GM06990 (cell line): ENCODE results near the gene NPFFR2.

Experiments used
- DNase-seq: peaks from one replicate; pipeline ENCODE4 v3.0.0-alpha.2; 2011; ENCODE audit not compliant: insufficient read length; ENCODE audit errors: extremely low read depth
- H3K27me3 ChIP-seq: replicated peaks from 2 replicates; pipeline ENCODE4 v1.6.0; 2011; ENCODE audit warnings: low read length; ENCODE audit not compliant: control insufficient read depth, insufficient read depth
- H3K36me3 ChIP-seq: 2 replicates; pipeline ENCODE4 v1.5.1; 2011; ENCODE audit warnings: low read length; ENCODE audit not compliant: control insufficient read depth, insufficient read depth
- H3K4me3 ChIP-seq: replicated peaks from 2 replicates; pipeline ENCODE4 v1.5.1; 2011; ENCODE audit warnings: low read depth, mild to moderate bottlenecking, control low read depth, low read length
- CTCF ChIP-seq: IDR thresholded peaks from 2 replicates; pipeline ENCODE4 v1.5.1; 2011; ENCODE audit warnings: low read length, control low read depth, mild to moderate bottlenecking, inconsistent platforms; ENCODE audit not compliant: insufficient read depth, poor library complexity, severe bottlenecking

Gene NPFFR2

GRCh38 chr4:72186714-72187113 lies 154.9 kb downstream of the NPFFR2 start:
- DNase-seq, result no peak
- TF ChIP-seq CTCF, result no peak
- Histone ChIP-seq H3K4me3 (no peak overlapping the region), H3K27me3 (no peaks in the 10 kb centered on the region), H3K36me3 (no peaks in the 10 kb centered on the region)

GRCh38 chr4:72194046-72194445 lies 162.2 kb downstream of the NPFFR2 start:
- no peak overlapping the region for H3K4me3 ChIP-seq
- H3K27me3 ChIP-seq, result no peaks in the 10 kb centered on the region
- H3K36me3 ChIP-seq, result no peaks in the 10 kb centered on the region
- no peak for DNase-seq
- TF ChIP-seq CTCF, result no peak

- TF ChIP-seq CTCF, result no peak
- H3K4me3 ChIP-seq, result no peak overlapping the region
- no peaks in the 10 kb centered on the region for H3K36me3 ChIP-seq
- no peak for DNase-seq
- H3K27me3 ChIP-seq, result no peaks in the 10 kb centered on the region
Observed at GRCh38 chr4:72194453-72194852, 162.7 kb downstream of the NPFFR2 start.
